ENCODE measurements around the gene TSNAX. TPM values are rescaled to one million over a fixed set of nuclear protein-coding genes. Genes with fewer than 3 reads are reported as not detected.

Gene TSNAX
- total RNA-seq, 2 experiments from 2014 or later = 33.5 to 35.7 TPM

GRCh38 chr1:231557411-231557810 lies 28.9 kb downstream of the TSNAX start:
- Histone ChIP-seq H3K4me3 (ENCODE audit: low read length) (no peak overlapping the region), H3K36me3 (ENCODE audit: insufficient read depth, low read length) (peaks cover 9% of the 10 kb centered on the region), H3K4me1 (ENCODE audit: insufficient read depth, low read length) (peaks cover 4% of the 10 kb centered on the region), H3K27me3 (ENCODE audit: control insufficient read depth in 1 of 2, insufficient read depth in 2 of 2, low read length in 2 of 2) (no peaks in the 10 kb centered on the region), H3K9me3 (ENCODE audit: control insufficient read depth in 1 of 2, insufficient read depth in 1 of 2, low read length in 2 of 2) (no peaks in the 10 kb centered on the region), H3K27ac (ENCODE audit: low read depth in 1 of 2, low read length in 2 of 2) (no peak overlapping the region)
- ATAC-seq (ENCODE audit: poor library complexity) (no peak), DNase-seq (no peak)
- Mint-ChIP-seq H3K27ac (peak overlapping the region; percentile 4), H3K36me3 (ENCODE audit: low read depth) (peaks cover 38% of the 10 kb centered on the region), H3K9me3 (no peaks in the 10 kb centered on the region), H3K27me3 (no peaks in the 10 kb centered on the region), H3K4me1 (ENCODE audit: low read depth) (peaks cover 44% of the 10 kb centered on the region), H3K4me3 (no peak overlapping the region)
- ChIA-PET POLR2A (no interaction called here), CTCF (interaction anchor here (1.0 kb wide), 1 partner anchor 17 kb away, joined by 3 read pairs; no protein-coding TSS in a partner anchor)
- TF ChIP-seq CTCF (IDR thresholded peaks at IDR 0.05) = no peak
- intact Hi-C loops (cut with DNase I, micrococcal nuclease) = no loop called here

DNA sequence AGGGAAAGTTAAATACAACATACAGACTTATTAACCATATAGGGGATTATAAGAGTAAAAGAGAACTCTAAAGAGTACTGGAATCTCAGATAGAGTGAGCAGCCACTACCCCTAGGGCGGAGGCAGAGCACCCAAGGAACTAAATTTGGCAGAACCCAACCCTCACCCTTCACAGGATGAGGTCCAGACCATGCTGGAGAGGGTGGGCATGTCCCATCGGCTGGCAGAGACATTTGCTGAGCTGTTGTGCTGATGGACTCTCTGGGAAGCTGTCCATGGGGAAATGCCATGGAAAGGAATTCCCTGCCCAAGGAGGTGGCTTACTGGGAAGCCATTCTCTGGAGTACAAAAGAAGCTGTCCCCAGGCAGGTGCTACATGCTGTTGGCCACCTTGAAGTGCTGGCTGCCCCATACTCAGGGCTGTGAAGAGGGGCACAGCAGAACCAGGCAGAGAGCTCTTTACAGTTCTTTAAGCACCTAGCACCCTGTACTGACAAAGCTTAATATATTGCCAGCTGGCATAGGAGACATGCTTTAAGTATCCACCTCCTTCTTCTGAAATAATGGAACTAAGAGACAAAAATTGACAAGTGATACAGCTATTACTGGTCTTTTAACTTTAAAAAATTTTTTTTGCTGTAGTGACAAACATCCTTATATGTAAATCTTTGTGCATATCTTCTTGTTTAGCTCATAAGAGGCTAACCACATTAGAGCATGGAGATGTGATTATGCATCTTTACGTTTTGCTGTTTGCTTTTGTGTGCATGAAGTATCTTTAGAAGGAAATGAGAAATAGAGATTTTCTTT lies 29.6 kb downstream of the TSNAX start:
- Histone ChIP-seq H3K4me3 (ENCODE audit: low read length) (no peak overlapping the region), H3K9me3 (ENCODE audit: control insufficient read depth in 1 of 2, insufficient read depth in 1 of 2, low read length in 2 of 2) (no peaks in the 10 kb centered on the region), H3K27me3 (ENCODE audit: control insufficient read depth in 1 of 2, insufficient read depth in 2 of 2, low read length in 2 of 2) (no peaks in the 10 kb centered on the region), H3K36me3 (ENCODE audit: insufficient read depth, low read length) (peaks cover 13% of the 10 kb centered on the region), H3K27ac (ENCODE audit: low read depth in 1 of 2, low read length in 2 of 2) (no peak overlapping the region), H3K4me1 (ENCODE audit: insufficient read depth, low read length) (peaks cover 4% of the 10 kb centered on the region)
- no peak overlapping the region for H3K4me3 Mint-ChIP-seq
- H3K9me3 Mint-ChIP-seq = no peaks in the 10 kb centered on the region
- H3K27me3 Mint-ChIP-seq = no peaks in the 10 kb centered on the region
- H3K27ac Mint-ChIP-seq = no peak overlapping the region
- ATAC-seq (ENCODE audit: poor library complexity) = no peak
- intact Hi-C loops (cut with DNase I, micrococcal nuclease) = no loop called here
- ChIA-PET CTCF (no interaction called here), POLR2A (interaction anchor here (0.9 kb wide), 1 partner anchor 30 kb away, joined by 3 read pairs; the partner anchor contains the start of gene TSNAX)
- DNase-seq = no peak
- H3K4me1 Mint-ChIP-seq (ENCODE audit: low read depth) = peaks cover 44% of the 10 kb centered on the region
- no peak for TF ChIP-seq CTCF (IDR thresholded peaks at IDR 0.05)
- peaks cover 36% of the 10 kb centered on the region for H3K36me3 Mint-ChIP-seq (ENCODE audit: low read depth)

GRCh38 chr1:231558708-231559185 lies 30.3 kb downstream of the TSNAX start:
- Histone ChIP-seq H3K36me3 (ENCODE audit: insufficient read depth, low read length) (peaks cover 18% of the 10 kb centered on the region), H3K4me1 (ENCODE audit: insufficient read depth, low read length) (peaks cover 4% of the 10 kb centered on the region), H3K27ac (ENCODE audit: low read depth in 1 of 2, low read length in 2 of 2) (no peak overlapping the region), H3K9me3 (ENCODE audit: control insufficient read depth in 1 of 2, insufficient read depth in 1 of 2, low read length in 2 of 2) (no peaks in the 10 kb centered on the region), H3K27me3 (ENCODE audit: control insufficient read depth in 1 of 2, insufficient read depth in 2 of 2, low read length in 2 of 2) (no peaks in the 10 kb centered on the region), H3K4me3 (ENCODE audit: low read length) (no peak overlapping the region)
- intact Hi-C loops (cut with DNase I, micrococcal nuclease) = no loop called here
- ChIA-PET CTCF (no interaction called here), POLR2A (interaction anchor here (0.9 kb wide), 1 partner anchor 30 kb away, joined by 3 read pairs; the partner anchor contains the start of gene TSNAX)
- Mint-ChIP-seq H3K9me3 (no peaks in the 10 kb centered on the region), H3K27me3 (no peaks in the 10 kb centered on the region), H3K27ac (no peak overlapping the region), H3K36me3 (ENCODE audit: low read depth) (peaks cover 43% of the 10 kb centered on the region), H3K4me1 (ENCODE audit: low read depth) (peaks cover 44% of the 10 kb centered on the region), H3K4me3 (no peak overlapping the region)
- DNase-seq = no peak
- TF ChIP-seq CTCF (IDR thresholded peaks at IDR 0.05) = no peak
- ATAC-seq (ENCODE audit: poor library complexity) = no peak
